CMK (cell line): ENCODE data around the gene SLC8A3.

Source experiments
- DNase-seq: peaks from one replicate; pipeline ENCODE4 v3.0.0-alpha.2; 2010; ENCODE audit warnings: low read depth

The SLC8A3 gene

GRCh38 chr14:70023871-70024270 is 164.9 kb downstream of the SLC8A3 start:
- DNase-seq: no peak

- DNase-seq: no peak
Observed at GRCh38 chr14:70022771-70023445, 165.8 kb downstream of the SLC8A3 start.

- no peak for DNase-seq
Observed at GRCh38 chr14:70021548-70022220, 167.1 kb downstream of the SLC8A3 start.

- DNase-seq: no peak
Observed at GRCh38 chr14:70020352-70021170, 168.2 kb downstream of the SLC8A3 start.

- no peak for DNase-seq
Observed at GRCh38 chr14:70019695-70020094, 169.1 kb downstream of the SLC8A3 start.

- DNase-seq: no peak
Observed at GRCh38 chr14:70018713-70019211, 170.0 kb downstream of the SLC8A3 start.

GRCh38 chr14:70018230-70018629 is 170.5 kb downstream of the SLC8A3 start:
- no peak for DNase-seq

- DNase-seq: no peak
Observed at GRCh38 chr14:70014406-70015095, 174.2 kb downstream of the SLC8A3 start.

GRCh38 chr14:70013271-70013873 is 175.4 kb downstream of the SLC8A3 start:
- DNase-seq: no peak

GRCh38 chr14:70011708-70012107 is 177.0 kb downstream of the SLC8A3 start:
- no peak for DNase-seq

GRCh38 chr14:70011098-70011497 is 177.7 kb downstream of the SLC8A3 start:
- no peak for DNase-seq

- no peak for DNase-seq
Observed at GRCh38 chr14:70009961-70010360, 178.8 kb downstream of the SLC8A3 start.

GRCh38 chr14:70008284-70009262 is 180.2 kb downstream of the SLC8A3 start:
- no peak for DNase-seq

- DNase-seq: no peak
Observed at GRCh38 chr14:70006699-70007098, 182.1 kb downstream of the SLC8A3 start.

- no peak for DNase-seq
Observed at GRCh38 chr14:70005281-70005805, 183.4 kb downstream of the SLC8A3 start.

GRCh38 chr14:70004791-70005190 is 184.0 kb downstream of the SLC8A3 start:
- DNase-seq: no peak

- no peak for DNase-seq
Observed at GRCh38 chr14:70002589-70003346, 186.0 kb downstream of the SLC8A3 start.

- DNase-seq: no peak
Observed at GRCh38 chr14:70000601-70001000, 188.2 kb downstream of the SLC8A3 start.

- DNase-seq: no peak
Observed at GRCh38 chr14:69999261-69999674, 189.5 kb downstream of the SLC8A3 start.
